NCI-H2107 treated with DMSO at 0.1 percent for 48 hours (cell line): ENCODE measurements around the gene CYB561D2.

Source experiments
- DNase-seq: peaks from one replicate; lab custom pipeline; 2025; ENCODE audit not compliant: unreplicated experiment; lab: John Stamatoyannopoulos, UW

The CYB561D2 gene

DNA sequence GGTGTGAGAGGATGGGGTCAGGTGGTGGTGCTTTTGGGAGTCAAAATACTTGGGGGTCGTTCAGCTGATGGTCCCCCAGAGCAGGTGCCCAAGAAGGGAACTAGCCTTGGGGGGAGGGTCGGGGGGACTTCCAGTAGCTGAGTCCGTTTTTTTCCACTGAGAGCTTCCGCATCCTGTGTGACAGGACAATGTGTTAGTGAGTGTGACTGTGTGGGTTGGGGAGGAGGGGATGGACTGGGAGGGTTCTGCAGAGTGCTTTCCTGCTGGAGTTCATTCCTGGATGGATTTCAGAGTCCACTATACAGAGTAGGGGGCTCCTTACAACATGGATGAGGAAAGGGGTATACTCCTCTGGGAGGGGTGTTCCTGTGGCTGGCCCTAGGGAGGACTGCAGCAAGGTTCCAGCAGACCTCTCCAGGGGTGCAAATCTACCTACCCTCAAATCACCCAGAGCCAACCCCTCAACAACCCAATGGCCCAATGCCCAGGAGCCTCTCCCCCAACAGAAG lies 27.5 kb upstream of the CYB561D2 start:
- DNase-seq, result no peak

DNA sequence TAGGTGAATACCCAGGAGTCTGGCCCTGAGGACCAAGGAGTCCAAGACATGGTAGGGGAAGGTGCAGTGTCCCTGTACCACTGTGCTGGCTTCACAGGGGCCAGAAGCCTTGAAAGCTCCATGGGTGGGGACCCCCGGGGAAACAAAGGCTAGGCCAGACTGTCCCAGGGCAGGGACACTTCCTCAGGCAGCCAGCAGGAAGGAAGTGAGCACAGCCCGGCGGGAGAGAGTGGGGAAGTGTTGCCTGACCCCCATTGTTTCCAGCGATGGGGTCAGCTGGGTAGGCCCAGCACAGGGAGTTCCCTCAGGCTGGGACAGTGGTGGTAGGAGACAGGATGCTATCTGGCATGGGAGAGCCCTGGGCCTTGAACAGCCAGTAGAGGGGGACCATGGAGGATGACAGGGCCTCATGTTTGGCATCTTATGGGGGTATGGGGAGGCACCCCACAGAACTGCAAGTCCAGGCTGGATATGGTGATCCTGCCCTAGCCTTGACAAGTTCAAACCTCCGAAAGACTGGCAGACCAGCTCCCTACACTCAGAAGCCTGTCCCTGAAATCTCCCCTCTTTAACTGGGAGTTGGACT lies 27.0 kb upstream of the CYB561D2 start:
- DNase-seq, result no peak

DNA sequence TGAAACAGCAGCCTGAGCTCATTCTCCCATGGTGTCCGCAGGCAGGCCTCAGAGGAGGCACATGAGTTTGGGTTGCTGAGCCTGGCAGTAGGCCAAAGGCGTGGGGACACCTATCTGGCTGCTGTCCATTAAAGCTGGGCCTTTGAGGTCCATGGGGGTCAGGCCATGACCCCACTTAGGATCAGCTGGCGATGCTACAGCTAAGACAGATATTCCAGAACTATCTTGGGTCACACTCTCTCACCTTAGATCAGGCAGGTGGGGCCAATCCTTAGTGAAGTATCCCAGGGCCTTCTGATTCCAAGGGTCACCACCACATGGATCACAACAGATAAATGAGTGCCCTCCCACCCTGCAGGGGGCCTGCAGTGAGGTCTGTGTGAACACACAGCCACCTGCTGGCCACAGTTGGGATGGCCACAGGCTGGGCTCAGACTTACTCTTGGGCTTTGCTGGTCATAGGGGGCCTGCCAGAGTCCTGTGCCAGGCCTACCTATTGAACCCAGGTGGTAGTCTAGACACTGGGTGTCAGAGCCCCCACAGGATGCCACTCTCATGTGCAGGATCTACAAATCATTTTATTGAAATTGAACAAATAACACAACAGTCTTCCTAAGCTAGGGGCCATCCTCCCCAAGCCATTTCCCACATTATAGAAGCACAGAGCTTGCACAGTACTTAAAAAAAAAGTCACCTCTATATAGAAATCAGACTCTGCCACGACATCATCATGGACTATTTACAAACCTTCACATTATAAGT lies 26.1 kb upstream of the CYB561D2 start:
- DNase-seq, result no peak

DNA sequence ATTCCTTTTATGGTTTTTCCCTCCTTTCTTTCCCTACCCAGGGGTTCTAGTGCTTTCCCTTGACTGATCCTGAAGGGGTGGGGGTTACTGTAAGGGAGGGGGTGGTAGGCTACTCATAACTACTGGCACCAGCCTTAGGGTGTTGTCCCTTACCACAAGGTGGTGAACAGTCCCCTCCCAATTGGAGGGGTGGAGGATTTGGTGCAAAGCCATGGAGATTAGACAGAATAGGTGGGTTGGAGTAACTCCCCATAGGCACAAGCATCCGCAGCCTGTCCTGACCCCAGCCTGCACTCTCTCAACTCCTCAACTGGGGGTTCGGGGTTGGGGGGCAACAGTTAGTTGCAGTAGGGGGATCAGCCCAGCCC lies 25.6 kb upstream of the CYB561D2 start:
- DNase-seq, result no peak

DNA sequence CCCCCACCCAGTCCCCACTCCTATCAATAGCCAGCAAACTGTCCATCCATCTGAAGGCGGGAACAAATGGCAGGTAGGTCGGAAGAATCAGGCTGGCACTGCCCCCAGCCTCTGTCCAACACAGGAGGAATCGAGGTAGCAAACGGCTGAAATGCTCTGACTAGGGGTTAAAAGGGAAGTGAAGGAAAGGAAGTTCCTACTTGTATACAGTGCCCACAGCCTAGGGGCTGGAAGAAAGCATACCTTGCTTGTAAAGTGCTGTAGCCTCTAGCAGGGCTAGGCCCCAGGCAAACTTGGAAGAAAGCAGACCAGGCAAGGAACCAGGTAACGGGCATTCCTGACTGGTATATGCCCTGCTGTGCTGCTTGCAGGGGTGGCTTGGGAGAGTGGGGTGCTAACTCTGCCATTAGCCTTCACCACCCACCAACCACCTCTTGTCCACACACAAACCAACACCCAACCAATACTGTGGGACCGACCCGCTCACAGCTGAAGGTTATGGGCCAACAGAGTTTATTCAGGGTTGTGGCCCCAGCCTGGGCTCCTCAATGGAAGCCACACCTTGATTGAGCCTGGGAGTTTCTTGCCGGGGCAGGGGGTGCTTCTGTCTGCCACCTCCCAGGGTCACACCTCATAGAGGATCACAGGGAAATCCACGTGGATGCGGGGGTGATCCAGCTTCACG lies 25.0 kb upstream of the CYB561D2 start:
- no peak for DNase-seq

DNA sequence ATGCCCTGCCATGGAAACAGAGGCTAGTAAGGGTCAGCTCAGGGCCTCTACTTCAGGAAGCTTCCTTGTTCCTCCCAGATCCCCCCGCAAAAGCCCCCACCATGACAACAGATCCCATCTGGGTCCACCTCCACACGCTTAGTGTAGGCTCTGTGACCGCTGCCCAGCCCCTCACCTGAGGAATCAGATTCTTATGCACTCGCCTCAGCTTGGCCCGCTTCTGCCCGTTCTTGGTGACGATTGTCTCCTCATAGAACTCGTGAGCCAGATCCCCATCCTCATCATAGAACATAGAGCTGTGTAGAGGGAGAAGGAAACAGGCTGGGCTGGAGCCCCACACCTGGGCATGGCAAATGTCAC lies 24.5 kb upstream of the CYB561D2 start:
- no peak for DNase-seq

DNA sequence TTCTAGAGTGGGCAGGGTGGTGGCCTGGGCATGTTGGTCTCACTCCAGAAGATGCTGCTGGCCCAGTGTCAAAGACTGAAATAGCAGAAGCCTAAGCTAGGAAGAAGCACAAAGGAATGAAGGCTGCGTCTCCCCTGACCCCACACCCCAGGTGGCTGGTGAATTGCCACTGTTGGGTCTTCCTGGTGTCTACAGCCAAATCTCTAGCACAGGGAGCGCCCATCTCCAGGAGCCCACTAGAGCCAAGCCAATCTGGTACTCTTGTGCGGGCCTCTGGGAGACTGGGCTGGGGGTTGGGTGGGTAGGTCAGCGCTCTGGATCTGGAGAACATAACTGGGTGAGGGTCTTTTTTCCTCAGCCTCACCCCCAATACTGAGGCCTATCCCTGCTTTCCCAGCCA lies 23.5 kb upstream of the CYB561D2 start:
- DNase-seq, result no peak

DNA sequence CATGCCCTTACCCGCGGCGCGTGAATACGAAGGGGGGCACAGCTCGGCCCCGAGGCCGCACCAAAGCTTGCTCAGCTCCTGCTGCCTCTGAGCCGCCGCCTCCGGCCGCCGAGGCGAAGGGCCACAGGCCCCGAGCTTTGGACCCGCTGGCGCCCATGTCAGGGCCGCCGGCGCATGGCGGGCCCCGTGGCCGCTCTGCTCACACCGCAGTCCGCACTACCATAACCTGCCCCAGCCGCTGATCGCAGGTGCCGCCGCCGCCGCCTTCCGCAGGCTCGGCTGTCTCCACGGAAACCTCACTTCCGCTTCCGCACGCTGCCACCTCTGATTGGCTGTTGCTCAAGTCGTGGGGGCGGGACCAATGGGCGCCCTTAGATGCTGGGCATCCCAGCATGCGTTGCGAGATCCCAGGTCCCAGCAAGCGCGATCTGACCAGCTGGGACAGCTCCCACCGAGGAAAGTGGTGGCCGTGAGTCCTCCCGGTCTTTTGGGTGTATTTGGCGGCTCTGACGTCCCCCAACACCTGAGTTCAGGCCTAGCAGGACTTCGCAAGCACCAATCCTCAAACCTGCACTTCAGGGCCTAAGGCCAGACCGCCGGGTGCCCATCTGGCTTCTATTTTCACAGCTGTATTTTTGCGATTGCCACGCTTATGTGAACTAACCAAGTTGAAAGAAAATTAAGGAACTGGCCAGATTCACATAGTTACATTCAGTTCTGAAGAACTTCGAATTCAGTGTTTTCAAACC lies 22.5 kb upstream of the CYB561D2 start, which contains the start of gene TUSC2:
Gene TUSC2 (minus strand): TSS at position 281 of the 749 bp plus-strand sequence. CDS start 124 bp downstream, at position 157.
- peak; percentile 78 for DNase-seq

DNA sequence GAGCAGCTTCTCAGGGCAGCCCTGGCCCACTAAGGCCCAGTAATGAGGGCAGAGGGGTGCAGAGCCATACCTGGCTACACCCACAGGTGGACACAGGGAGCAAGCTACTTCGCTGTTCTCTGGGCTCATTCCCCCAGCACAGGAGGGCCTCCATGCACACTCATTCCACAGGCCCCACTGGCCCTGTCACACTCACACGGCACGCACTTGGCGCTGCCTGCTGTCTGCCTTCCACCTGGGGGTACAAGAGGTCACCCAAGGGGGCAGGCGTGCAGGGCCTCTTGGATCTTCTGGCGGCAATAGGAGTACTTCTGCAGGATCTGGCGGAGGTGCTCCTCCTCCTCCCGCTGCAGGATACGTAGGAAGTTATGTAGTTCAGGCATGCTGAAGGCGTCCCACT lies 20.3 kb upstream of the CYB561D2 start:
- DNase-seq, result no peak

DNA sequence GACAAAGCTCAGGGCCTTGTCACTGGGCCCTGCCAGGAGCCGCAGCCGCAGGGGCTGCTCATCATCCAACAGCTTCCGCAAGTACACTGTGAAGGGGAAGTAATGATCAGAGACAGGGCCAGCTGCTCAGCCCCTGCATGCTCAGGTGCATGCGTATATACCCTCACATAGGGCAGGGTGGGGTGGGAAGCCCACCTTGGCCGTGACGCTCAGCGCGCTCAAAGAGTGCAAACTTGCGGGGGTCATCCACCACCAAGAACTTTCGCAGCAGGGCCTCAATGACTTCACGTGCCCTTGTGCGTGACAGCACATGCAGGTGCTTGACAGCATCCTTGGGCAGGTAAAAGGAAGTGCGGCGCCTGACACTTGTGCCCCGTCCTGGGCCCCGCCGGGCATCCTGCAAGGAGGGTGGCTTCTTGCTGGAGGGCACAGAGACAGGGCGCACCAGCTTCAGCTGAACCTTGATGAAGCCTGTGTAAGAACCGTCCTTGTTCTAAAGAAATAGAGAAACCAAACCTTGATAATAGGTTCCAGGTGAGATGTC lies 19.2 kb upstream of the CYB561D2 start:
- no peak for DNase-seq

DNA sequence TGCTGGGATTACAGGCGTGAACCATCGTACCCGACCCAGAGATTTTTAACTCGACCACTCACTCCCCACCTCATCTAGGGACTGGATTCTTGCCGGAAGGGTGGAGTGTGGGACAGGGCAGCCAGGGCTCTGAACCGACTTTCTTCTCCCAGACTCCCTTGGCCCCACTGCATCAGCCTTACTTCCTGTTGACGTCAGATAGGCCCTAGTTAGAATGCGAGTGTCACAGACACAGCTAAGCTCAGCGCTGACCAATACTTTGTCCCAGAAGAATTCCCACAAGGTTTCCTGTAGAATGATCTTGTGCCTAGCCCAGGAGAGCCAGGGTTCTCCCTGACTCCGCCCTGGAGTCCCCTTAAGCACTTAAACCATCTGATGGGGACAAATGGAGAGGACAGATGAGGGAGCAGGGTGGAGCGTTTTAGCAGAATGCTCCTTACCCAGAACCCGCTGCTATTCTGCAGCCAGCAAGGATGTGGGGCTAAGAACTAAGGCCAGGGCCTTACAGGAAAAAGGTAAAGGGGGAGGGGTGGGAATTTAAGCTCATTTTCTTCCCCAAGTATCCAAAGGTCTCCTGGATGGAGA lies 16.8 kb upstream of the CYB561D2 start:
- DNase-seq, result no peak

DNA sequence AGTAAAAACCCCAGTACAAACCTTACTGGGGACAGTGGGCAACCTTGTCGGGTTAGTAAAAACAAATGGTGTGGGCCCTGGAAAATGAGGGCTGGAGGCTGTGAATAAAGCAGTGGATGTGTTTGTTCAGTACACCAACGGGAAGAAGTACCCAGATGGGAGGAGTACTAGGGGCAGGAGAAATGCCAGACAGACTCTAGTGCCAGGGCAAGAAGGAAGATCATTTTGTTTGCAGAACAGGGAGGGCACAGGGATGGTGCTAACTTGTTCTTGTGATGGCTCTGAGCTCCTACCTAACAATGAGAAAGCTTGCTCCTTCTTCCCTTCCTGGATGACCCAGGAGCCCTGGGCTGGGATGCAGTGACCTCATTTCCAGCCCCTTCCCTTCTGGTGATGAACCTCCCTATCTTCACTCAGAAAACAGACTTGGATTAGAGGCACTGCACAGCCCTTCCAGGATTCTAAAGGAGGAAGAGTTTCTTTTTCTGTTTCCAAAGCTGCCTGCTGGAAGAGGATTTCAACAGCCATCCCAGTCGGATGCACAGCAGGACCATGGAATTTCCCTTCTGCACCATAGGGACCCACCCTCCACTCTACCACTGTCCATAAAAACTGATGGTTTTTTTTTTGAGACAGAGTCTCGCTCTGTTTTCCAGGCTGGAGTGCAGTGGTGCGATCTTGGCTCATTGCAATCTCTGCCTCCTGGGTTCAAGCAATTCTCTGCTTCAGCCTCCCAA lies 16.2 kb upstream of the CYB561D2 start:
- no peak for DNase-seq

DNA sequence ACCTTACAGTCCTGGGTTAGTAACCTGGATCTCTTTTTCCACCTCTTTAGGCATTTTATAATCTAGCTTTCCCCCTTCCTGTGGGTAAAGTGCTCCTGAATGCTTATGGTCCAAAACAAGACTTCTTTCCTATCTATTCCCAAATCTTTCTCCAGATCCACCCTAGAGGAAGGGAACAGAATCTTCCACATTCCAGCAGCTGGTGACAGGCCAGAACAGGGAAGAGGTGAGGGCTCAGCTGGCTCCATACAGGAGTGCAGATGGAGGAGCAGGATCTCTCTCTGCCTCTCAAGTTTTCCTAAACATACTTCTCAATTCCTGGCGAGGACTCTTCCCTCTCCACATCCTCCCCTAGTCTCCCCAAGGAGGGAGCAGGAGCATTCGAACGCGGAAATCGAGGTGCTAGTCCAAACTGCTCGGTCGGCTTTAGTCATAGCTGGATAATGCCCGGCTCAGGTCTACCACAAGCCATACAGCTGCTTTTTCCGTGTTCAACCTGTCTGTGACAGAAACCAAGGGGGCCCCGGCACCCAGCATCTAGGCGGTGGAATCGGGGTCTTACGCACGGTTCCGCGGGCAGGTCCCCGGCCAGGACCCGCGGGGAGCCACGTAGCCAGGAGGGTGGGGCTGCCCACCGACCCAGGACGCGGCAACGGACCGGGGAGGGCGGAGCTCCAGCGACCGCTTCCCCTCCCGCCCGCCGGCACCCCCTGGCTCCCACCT lies 14.0 kb upstream of the CYB561D2 start:
- no peak for DNase-seq

DNA sequence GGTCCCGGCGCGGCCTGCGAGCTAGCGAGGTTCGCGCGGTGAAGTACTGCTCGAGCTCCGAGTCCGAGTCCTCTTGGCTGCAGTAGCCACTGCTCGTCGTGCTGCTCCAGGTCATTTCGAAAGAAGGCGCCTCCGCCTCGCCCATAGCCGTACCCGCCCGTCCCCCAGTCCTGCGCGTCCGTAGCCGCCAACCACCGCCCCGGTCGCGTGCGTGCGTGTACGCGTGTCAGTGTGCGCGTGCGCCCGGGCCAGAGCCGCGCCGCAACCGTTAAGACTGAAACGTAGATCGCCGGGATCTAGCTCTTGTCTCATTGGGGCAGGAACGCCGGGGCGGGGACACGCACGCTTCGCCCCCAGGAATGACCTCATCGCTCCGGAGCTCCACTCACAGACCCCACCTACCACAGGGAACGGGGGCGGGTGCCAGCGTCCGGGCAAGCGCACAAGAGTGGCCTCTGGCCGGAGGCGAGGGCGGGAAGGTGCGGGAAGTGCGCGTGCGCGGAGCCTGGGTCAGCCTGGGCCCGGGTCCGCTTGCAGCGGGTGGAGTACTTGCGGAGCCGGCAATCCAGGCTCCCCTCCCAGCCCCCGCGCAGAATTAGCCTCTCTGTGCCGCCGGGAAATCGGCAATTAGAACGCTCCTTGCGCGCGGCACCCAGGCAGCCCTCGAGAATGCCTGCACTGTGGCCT lies 13.3 kb upstream of the CYB561D2 start:
- peak; percentile 84 for DNase-seq

DNA sequence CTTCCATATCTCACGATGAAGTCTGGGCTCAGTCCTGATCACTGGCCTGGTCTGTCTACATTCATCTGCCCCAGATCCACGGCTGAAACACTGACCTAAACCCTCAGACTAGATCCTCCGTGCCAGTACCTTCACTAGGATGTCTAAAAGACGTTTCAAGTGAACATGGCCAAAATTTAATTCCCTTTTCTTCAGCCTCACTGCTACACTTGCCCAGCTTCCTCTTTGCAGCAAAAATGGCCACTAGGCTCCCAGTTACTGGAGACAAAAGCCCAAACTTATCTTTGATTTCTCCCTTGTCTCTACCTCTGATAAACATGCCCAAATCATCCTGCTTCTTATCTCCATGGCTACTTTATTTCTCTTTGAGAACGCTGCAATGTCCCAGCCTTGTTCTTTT lies 11.7 kb upstream of the CYB561D2 start:
- no peak for DNase-seq

DNA sequence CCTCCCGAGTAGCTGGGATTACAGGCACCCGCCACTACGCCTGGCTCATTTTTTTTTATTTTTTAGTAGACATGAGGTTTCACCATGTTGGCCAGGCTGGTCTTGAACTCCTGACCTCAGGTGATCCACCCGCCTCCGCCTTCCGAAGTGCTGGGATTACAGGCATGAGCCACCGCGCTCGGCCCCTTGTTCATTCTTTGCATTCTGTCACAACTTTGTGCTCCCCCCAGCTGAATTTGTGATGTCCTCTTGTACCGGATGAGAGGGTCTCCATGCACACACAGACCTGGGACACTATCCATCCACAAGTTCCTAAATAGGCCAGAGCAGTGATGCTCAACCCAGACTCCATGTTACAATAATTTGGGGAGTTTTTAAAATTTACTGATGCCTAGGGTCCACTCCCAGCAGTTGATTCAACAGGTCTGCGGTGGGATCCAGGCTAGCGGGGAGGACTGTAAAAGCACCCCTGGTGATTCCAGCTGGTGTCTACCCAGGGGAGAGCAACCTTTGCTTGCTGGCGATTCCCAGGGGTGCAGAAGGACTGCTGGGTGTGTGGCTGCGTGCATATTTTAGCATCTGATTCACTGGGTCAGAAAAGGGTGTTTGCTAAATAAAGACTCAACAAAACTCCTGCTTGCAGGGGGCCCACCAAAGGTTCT lies 11.0 kb upstream of the CYB561D2 start:
- DNase-seq, result no peak

DNA sequence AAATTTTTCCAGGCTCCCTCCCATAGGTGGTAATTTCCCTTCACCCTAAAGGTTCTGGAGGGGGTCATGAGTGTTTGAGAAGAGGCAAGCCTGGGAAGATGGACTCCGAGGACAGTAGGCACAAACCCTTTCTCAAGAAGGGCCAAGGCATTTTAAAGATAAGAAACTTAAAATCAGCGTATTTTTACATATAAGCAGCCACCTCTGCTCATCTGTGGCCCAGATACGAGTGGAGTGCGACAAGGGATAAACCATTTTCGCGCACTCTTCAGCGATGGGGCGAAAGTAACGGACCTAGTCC lies 10.6 kb upstream of the CYB561D2 start:
- no peak for DNase-seq

DNA sequence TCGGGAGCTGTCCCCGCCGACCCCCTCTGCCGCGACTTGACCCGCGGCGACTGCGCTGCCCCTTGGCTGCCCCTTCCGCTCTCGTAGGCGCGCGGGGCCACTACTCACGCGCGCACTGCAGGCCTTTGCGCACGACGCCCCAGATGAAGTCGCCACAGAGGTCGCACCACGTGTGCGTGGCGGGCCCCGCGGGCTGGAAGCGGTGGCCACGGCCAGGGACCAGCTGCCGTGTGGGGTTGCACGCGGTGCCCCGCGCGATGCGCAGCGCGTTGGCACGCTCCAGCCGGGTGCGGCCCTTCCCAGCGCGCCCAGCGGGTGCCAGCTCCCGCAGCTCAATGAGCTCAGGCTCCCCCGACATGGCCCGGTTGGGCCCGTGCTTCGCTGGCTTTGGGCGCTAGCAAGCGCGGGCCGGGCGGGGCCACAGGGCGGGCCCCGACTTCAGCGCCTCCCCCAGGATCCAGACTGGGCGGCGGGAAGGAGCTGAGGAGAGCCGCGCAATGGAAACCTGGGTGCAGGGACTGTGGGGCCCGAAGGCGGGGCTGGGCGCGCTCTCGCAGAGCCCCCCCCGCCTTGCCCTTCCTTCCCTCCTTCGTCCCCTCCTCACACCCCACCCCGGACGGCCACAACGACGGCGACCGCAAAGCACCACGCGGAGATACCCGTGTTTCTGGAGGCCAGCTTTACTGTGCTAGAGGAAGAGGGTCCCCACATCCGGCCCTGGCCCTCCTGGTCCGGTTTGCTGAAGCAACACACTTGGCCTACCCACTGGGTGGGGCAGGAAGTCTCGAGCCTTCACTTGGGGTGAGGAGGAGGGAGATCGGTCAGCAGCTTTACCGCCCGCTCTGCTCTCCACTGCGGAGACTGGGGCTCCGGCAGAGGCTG lies 10.0 kb upstream of the CYB561D2 start, which contains the start of gene RASSF1:
Gene RASSF1 (minus strand): TSS at position 389 of the 882 bp plus-strand sequence. CDS start 31 bp downstream, at position 358.
- no peak for DNase-seq
